Fibroblast of the aortic adventitia (primary cell): Measurements from ENCODE around the gene PEPD. TPM values are rescaled to one million over a fixed set of nuclear protein-coding genes. Genes with fewer than 3 reads are reported as not detected.
"Not testable (repeated sequence)": the region's sequence is repeated elsewhere in the genome, so short reads cannot be mapped to it uniquely, and the experiment has no call there.

Experiments
- DNase-seq: peaks from one replicate; pipeline ENCODE4 v3.0.0-alpha.2; 2010; ENCODE audit warnings: low read depth
- H3K4me3 ChIP-seq: 2 replicates; pipeline ENCODE4 v1.5.1; 2011; ENCODE audit warnings: low read depth, mild to moderate bottlenecking, control low read depth, low read length, moderate library complexity
- total RNA-seq: library from RNA; depleted of rRNA; stranded (reverse); fragments of >200 nt; gene quantifications from 2 replicates; pipeline ENCODE4 v1.2.3, GENCODE V29; 2012; ENCODE audit warnings: low replicate concordance
- TF ChIP-seq, protein P1 (sequence below): IDR thresholded peaks from 2 replicates; pipeline ENCODE4 v1.5.1; 2011; ENCODE audit warnings: mild to moderate bottlenecking, low read length, control low read depth, inconsistent platforms; ENCODE audit not compliant: insufficient read depth

The PEPD gene
- total RNA-seq, 1 donor = 65.0 TPM

DNA sequence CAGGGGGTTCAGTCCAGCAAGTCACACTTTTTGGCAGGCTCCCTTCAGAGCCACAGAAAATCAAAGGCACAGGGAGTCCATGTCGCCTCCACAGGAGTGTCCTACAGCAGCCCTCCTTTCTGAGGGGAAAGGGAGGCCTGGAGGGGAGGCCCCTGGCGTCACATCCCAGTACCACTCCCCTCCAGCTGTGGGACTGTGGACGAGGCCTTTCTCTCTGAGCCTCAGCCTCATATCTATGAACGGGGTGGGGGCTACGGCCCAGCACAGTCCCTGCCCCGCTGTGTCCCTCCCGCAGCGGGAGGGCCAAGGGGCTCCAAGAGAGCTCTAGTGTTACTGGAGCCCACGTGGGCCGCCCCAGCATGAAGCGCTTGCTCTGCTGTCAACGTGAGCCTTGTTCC lies 23.8 kb downstream of the PEPD start:
- no peak for DNase-seq
- no peak overlapping the region for H3K4me3 ChIP-seq
- TF ChIP-seq, protein P1, sequence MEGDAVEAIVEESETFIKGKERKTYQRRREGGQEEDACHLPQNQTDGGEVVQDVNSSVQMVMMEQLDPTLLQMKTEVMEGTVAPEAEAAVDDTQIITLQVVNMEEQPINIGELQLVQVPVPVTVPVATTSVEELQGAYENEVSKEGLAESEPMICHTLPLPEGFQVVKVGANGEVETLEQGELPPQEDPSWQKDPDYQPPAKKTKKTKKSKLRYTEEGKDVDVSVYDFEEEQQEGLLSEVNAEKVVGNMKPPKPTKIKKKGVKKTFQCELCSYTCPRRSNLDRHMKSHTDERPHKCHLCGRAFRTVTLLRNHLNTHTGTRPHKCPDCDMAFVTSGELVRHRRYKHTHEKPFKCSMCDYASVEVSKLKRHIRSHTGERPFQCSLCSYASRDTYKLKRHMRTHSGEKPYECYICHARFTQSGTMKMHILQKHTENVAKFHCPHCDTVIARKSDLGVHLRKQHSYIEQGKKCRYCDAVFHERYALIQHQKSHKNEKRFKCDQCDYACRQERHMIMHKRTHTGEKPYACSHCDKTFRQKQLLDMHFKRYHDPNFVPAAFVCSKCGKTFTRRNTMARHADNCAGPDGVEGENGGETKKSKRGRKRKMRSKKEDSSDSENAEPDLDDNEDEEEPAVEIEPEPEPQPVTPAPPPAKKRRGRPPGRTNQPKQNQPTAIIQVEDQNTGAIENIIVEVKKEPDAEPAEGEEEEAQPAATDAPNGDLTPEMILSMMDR = no peak

DNA sequence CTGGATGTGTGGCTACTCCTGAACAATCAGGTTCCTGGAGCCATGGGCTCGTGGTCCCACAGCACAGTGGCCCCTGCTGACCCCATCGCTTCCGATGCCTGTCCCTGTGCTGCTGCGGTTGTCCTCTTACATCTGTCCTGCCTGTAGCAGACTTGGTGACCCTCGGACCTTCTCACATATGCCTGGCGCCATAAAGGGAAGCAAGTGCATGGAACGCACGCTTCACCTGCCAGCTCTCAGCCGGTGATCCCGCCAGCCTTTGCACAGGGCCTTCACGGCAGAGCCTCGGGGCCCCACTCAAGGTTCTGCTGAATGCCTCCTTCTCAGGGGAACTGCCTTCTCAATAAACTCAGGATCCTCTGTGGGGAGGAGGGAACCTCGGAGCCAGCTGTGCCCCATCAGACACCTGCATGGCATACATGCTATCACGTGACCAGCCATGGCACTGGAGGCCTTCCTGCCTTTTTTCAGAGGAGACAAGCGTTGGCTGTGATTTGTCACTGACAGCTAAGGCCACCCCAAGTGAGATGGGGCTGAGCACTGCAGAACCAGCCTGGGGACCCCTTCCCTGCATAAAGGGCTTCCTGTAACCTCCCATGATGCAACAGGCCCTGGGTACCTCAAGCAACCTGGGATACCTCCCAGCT lies 24.3 kb downstream of the PEPD start:
- TF ChIP-seq, protein P1 = no peak
- DNase-seq = no peak
- H3K4me3 ChIP-seq = no peak overlapping the region

DNA sequence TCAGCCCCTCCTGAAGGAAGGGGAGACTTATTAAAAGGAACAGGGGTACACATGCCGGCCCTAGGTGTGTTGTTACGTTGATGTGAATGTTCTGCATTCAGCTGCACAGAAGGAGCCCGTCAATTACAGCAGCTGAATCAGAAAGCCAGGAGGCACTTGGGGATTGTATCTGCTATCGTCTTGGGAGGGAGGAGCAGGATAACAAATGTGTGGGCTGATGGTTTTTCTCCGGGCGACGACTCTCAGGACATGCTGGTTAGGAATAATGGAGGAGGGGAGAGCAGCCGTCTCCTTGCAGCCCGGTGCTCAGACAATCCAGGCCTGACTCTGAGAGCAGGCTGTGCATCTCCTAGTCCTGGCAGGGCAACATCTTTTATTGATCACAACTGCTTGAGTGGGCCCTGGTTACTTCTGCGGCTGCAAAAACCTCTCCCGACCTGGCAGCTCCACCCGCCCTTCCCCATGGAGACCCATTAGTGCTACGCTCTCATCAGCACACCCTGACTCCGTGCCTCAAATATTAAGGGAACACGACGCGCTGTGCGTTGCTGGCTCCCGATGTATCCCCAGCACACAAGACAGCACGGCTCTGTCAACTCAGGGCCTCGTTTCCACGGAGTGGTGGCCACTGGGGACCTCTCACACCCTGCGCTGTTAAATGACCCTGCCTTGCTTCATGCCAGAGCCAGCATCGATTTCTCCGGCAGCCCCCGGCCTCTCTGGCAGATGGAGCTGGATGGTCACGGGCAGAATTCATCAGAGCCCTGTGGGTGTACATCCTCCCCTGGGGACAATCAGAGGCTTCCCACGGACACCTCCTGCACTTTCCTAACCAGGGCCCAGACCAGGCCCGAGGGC lies 25.3 kb downstream of the PEPD start:
- no peak overlapping the region for H3K4me3 ChIP-seq
- TF ChIP-seq, protein P1 = no peak
- no peak for DNase-seq

DNA sequence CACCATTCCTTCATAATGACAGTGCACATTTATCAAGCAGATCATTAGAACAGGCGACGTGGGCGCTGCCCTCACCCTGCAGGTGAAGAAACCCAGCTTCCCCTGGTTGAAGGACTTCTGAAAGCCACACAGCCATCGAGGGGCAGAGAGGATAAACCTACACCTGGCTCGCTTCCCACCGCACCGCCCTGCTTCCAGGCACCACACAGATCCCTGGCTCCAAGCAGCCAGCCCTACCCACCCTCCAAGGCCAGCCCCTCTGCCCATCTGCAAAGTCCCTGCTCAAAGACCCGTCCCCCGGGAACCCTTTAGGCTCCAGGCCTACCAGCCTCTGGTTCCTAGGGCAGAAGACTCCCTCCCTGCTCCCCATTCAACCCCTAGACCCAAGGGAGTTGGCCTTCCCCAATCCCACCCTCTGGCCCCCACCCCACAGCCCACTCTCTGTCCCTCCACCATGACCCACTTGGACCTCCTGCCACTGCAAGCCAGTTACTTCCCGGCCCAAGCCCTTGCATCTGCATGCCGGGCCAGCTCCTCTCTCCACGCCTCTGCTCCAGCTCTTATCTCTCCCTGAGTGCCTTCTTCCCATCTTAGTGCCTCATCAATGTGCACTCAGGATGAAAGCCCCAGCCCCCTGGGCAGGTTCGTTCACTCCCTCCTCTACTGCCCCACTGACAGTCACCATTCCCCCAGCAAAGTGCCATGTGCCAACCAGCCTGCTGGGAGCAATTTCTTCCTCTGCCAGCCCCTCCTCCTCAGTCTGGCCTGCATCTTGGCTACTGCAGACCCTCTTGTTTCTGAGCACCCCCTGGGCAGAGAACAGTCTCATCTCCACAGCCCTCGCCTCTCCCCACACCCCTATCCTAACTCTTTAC lies 28.0 kb downstream of the PEPD start:
- TF ChIP-seq, protein P1 = no peak
- no peak for DNase-seq

DNA sequence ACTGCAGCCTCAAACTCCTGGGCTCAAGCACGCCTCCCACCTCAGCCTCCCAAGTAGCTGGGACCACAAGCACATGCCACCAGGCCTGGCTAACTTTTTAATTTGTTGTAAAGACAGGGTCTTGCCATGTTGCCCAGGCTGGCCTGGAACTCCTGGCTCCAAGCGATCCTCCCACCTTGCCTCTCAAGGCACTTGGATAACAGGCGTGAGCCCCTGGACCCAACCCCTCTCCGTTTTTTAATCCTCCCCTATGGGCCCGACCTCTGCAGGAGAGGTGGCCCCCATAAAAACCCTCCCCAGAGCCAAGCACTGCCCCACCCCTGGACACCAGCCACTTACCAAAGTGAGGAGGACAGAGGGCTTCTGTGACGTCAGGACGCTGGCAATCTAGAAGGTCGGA lies 28.6 kb downstream of the PEPD start:
- TF ChIP-seq, protein P1 = no peak
- DNase-seq = no peak
- no peak overlapping the region for H3K4me3 ChIP-seq

More for the DNA sequence above, 28.0 kb downstream of the PEPD start:
- H3K4me3 ChIP-seq = no peak overlapping the region

DNA sequence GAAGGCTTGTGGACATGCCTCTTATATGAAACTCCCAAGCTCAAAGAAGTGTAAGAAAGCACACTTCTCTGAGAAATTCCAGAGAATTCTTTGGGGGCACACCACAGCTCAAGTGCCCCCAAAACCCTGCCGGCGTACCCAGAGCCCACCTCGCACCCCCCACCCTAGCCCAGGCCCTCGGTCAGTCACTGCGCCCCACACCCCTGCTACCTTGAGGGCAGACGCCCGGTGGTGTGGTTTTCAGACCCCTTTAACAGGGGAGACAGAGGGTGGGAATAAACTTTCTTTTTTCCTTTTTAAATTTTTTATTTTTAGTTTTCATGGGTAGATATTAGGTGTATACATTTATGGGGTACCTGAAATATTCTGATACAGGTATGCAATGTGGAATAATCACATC lies 29.5 kb downstream of the PEPD start:
- H3K4me3 ChIP-seq = no peak overlapping the region
- TF ChIP-seq, protein P1 = no peak
- no peak for DNase-seq

DNA sequence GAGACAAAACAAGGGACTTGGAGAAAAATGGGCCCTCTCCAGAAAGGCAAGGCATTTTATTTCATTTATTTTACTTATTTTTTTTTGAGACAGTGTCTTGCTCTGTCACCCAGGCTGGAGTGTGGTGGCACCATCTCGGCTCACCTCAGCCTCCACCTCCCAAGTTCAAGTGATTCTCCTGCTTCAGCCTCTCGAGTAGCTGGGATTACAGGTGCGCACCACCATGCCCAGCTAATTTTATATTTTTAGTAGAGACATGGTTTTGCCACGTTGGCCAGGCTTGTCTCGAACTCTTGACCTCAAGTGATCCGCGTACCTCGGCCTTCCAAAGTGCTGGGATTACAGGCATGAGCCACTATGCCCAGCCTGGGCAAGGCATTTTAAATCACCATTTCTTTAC lies 31.0 kb downstream of the PEPD start:
- H3K4me3 ChIP-seq = not testable (repeated sequence)

More for the DNA sequence above, 31.0 kb downstream of the PEPD start:
- DNase-seq = not testable (repeated sequence)
